ENCODE measurements around the gene CCDC66. TPM values are rescaled to one million over a fixed set of nuclear protein-coding genes. Genes with fewer than 3 reads are reported as not detected.
A peak's percentile ranks its signal among the peaks of the same experiment; 100 is the strongest.
"Not testable (repeated sequence)": the region's sequence is repeated elsewhere in the genome, so short reads cannot be mapped to it uniquely, and the experiment has no call there.

The CCDC66 gene
- 10 to 100 TPM; 25.7 to 59.7 (median 41.8) TPM for polyA plus RNA-seq (ENCODE audit: insufficient read length in 4 of 4)

GRCh38 chr3:56556908-56557830 is at the start of gene CCDC66:
Gene CCDC66, plus strand, starts transcription at chr3:56557175. Its CDS starts 68 bp downstream, at chr3:56557243.
- DNase-seq (ENCODE audit: low read depth in 4 of 4, low spot score in 2 of 4) = peak; percentile 79 to 87 (median 84)

GRCh38 chr3:56519641-56520040 is 37.3 kb upstream of the CCDC66 start:
- DNase-seq (ENCODE audit: low read depth in 4 of 4, low spot score in 2 of 4) = no peak

GRCh38 chr3:56522374-56522773 is 34.6 kb upstream of the CCDC66 start:
- no peak for DNase-seq (ENCODE audit: low read depth in 4 of 4, low spot score in 2 of 4)

GRCh38 chr3:56525291-56525690 is 31.7 kb upstream of the CCDC66 start:
- no peak for DNase-seq (ENCODE audit: low read depth in 4 of 4, low spot score in 2 of 4)

- DNase-seq (ENCODE audit: low read depth in 4 of 4, low spot score in 2 of 4) = no peak
Observed at GRCh38 chr3:56536735-56537134, 20.2 kb upstream of the CCDC66 start.

GRCh38 chr3:56547486-56547885 is 9.5 kb upstream of the CCDC66 start:
- DNase-seq (ENCODE audit: low read depth in 4 of 4, low spot score in 2 of 4) = no peak

- DNase-seq (ENCODE audit: low read depth in 4 of 4, low spot score in 2 of 4) = peak in 2 of 4 donors; percentile 14 to 15
Observed at GRCh38 chr3:56557831-56558170, 826 bp downstream of the CCDC66 start.

GRCh38 chr3:56573501-56573900 is 16.5 kb downstream of the CCDC66 start:
- DNase-seq (ENCODE audit: low read depth in 4 of 4, low spot score in 2 of 4) = no peak

- DNase-seq (ENCODE audit: low read depth in 4 of 4, low spot score in 2 of 4) = not testable (repeated sequence)
Observed at GRCh38 chr3:56581941-56582340, 25.0 kb downstream of the CCDC66 start.

- not testable (repeated sequence) for DNase-seq (ENCODE audit: low read depth in 4 of 4, low spot score in 2 of 4)
Observed at GRCh38 chr3:56584275-56584674, 27.3 kb downstream of the CCDC66 start.

- no peak for DNase-seq (ENCODE audit: low read depth in 4 of 4, low spot score in 2 of 4)
Observed at GRCh38 chr3:56590814-56591213, 33.8 kb downstream of the CCDC66 start.

- no peak for DNase-seq (ENCODE audit: low read depth in 4 of 4, low spot score in 2 of 4)
Observed at GRCh38 chr3:56591262-56591661, 34.3 kb downstream of the CCDC66 start.

GRCh38 chr3:56593455-56594158 is 36.6 kb downstream of the CCDC66 start:
- DNase-seq (ENCODE audit: low read depth in 4 of 4, low spot score in 2 of 4) = no peak

- no peak for DNase-seq (ENCODE audit: low read depth in 4 of 4, low spot score in 2 of 4)
Observed at GRCh38 chr3:56595975-56596840, 39.2 kb downstream of the CCDC66 start.

GRCh38 chr3:56608479-56608878 is 51.5 kb downstream of the CCDC66 start:
- DNase-seq (ENCODE audit: low read depth in 4 of 4, low spot score in 2 of 4) = not testable (repeated sequence)

GRCh38 chr3:56610669-56611335 is 53.8 kb downstream of the CCDC66 start:
- no peak for DNase-seq (ENCODE audit: low read depth in 4 of 4, low spot score in 2 of 4)

- no peak for DNase-seq (ENCODE audit: low read depth in 4 of 4, low spot score in 2 of 4)
Observed at GRCh38 chr3:56611364-56611763, 54.4 kb downstream of the CCDC66 start.

- no peak for DNase-seq (ENCODE audit: low read depth in 4 of 4, low spot score in 2 of 4)
Observed at GRCh38 chr3:56612146-56612545, 55.2 kb downstream of the CCDC66 start.

- DNase-seq (ENCODE audit: low read depth in 4 of 4, low spot score in 2 of 4) = no peak
Observed at GRCh38 chr3:56613016-56613415, 56.0 kb downstream of the CCDC66 start.

GRCh38 chr3:56616478-56617006 is 59.6 kb downstream of the CCDC66 start:
- no peak for DNase-seq (ENCODE audit: low read depth in 4 of 4, low spot score in 2 of 4)
